ENCODE measurements around the gene TMPRSS13.

- TF ChIP-seq POLR2A (IDR thresholded peaks at IDR 0.05) = no peak
- no peak for TF ChIP-seq CTCF (IDR thresholded peaks at IDR 0.05)
Measured at GRCh38 chr11:117860139-117860538, 69.1 kb downstream of the TMPRSS13 start.

All from esophagus squamous epithelium (tissue), 4 donors.